Measurements from ENCODE around the gene OR13A1.
"Not testable (repeated sequence)": the region's sequence is repeated elsewhere in the genome, so short reads cannot be mapped to it uniquely, and the experiment has no call there.

Gene OR13A1

DNA sequence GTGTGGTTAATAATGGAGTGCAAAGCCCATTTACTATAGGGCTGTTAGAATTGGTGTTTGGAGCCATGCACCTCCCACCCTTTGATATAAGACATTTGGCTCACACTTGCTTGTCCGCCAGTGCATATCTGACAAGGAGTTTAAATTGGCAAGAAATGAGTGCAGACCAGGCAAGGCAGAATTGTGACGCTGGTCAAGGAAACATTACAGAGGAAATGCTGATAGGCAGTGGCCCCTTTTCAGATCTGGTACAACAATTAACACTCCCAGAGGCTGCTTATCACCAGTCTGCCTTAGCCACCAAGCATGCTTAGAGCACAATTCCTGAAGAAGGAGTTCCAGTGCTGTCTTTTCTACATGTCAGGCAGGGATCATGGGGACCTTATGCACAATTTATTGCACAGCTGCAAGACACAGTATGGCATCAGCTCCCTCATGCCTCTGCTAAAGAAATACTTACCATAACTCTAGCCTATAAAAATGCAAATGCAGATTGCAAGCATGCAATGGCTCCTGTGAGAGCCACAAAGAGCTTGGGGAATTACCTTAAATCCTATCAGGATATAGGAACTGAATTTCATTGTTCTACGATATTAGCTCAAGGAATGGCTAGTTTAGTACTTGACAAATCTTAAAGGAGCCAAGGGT, 35.2 kb downstream of the OR13A1 start:
- DNase-seq (ENCODE audit: low read depth in 3 of 3), result no peak

DNA sequence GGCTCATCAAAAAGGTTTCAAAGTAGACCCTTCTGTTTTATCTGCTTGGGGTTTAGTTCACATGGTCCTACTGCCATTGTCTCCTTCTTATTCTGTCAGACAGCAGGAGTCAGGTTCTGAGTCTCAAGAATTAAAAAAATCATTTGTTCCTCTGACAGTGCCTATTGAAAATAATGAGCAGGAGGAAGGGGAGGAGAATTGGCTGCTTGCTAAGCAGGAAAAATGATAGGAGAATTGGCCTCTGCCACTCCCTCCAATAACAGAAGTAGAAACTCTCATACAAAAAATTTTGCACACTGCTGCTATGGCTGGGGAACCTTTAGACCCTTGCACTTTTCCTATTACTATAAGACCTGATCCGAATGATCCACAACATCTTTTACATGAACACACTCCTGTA, 35.7 kb downstream of the OR13A1 start:
- no peak for DNase-seq (ENCODE audit: low read depth in 3 of 3)

- DNase-seq (ENCODE audit: low read depth in 3 of 3), result no peak
These were observed 36.4 kb downstream of the OR13A1 start for GRCh38 chr10:45278860-45279498.

DNA sequence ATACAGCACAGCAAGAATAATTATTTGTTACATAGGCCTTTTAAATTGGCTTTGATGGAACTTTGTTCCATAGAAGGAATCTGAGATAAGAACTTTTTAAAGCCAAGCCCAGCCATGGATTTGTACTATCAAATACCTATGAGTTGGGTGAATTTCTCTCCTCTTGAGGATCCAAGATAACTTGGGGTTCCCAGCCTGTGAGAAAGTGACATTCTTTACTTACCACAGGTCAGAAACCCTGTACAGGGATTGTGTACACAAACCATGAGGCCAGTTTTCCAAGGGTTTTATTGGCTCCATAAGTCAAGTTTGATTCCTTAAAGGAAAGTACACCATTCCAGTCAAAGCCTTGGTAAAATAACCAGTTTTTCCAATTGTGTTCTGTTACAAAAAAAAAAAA, 39.3 kb downstream of the OR13A1 start:
- DNase-seq (ENCODE audit: low read depth in 3 of 3), result not testable (repeated sequence)

DNA sequence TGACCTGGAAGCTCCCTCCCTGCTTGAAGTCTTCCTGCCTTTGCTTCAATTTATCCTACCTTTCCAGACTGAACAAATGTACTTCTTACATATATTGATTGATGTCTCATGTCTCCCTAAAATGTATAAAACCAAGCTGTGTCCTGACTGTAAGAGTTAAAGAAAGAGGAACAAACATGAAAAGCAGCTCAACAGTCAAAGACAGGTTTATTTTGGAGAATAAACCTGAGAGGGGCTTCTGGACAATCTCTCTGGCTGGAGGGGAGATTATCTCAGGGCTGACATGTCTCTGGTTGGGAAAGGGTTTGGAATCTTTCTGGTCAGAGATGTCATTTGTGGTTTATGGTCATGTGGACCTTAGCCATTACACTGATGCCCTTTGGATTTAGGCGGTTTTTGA, 41.0 kb downstream of the OR13A1 start:
- no peak for DNase-seq (ENCODE audit: low read depth in 3 of 3)

- not testable (repeated sequence) for DNase-seq (ENCODE audit: low read depth in 3 of 3)
These were observed 47.6 kb downstream of the OR13A1 start for GRCh38 chr10:45267777-45268176.

DNA sequence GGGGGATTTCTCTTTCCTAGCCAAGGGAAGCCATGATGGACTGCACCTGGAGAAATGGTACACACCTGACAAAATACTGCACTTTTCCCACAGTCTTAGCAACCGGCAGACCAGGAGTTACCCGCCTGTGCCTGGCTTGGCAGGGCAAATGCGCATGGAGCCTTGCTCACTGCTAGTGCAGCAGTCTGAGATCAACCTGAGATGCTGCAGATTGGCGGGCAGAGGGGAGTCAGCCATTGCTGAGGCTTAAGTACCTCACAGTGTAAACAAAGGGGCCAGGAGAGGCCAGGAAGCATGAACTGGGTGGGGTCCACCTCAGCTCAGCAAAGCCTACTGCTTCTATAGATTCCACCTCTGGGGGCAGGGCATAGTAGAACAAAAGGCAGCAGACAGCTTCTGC, 49.4 kb downstream of the OR13A1 start:
- DNase-seq (ENCODE audit: low read depth in 3 of 3), result no peak

GRCh38 chr10:45261946-45262345, 53.5 kb downstream of the OR13A1 start:
- no peak for DNase-seq (ENCODE audit: low read depth in 3 of 3)

- DNase-seq (ENCODE audit: low read depth in 3 of 3), result no peak
These were observed 54.1 kb downstream of the OR13A1 start for GRCh38 chr10:45261243-45261775.

- DNase-seq (ENCODE audit: low read depth in 3 of 3), result not testable (repeated sequence)
These were observed 54.8 kb downstream of the OR13A1 start for GRCh38 chr10:45260635-45261034.

- DNase-seq (ENCODE audit: low read depth in 3 of 3), result not testable (repeated sequence)
These were observed 55.5 kb downstream of the OR13A1 start for GRCh38 chr10:45259786-45260495.

GRCh38 chr10:45257600-45257999, 57.8 kb downstream of the OR13A1 start:
- DNase-seq (ENCODE audit: low read depth in 3 of 3), result no peak

DNA sequence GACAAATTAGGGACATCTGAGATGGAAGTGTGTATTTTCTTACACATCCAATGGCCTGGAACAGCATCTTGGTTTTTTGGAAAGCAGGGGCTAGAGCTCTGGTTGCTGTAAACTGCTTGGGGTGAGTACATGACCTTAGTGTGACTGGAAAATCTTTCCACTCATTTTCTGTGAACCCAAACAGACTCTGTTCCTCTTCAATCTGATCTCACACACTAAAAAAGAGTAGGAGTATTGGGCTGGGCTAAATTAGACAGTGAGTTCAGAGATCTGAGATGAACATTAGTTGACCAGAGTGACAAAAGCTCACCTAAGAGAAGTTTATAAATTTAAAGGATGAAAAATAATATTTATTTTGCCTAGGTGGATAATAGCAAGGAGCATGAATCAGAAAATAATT, 59.2 kb downstream of the OR13A1 start:
- DNase-seq (ENCODE audit: low read depth in 3 of 3), result no peak

- no peak for DNase-seq (ENCODE audit: low read depth in 3 of 3)
These were observed 59.7 kb downstream of the OR13A1 start for GRCh38 chr10:45255706-45256105.

GRCh38 chr10:45254892-45255291, 60.5 kb downstream of the OR13A1 start:
- no peak for DNase-seq (ENCODE audit: low read depth in 3 of 3)

DNA sequence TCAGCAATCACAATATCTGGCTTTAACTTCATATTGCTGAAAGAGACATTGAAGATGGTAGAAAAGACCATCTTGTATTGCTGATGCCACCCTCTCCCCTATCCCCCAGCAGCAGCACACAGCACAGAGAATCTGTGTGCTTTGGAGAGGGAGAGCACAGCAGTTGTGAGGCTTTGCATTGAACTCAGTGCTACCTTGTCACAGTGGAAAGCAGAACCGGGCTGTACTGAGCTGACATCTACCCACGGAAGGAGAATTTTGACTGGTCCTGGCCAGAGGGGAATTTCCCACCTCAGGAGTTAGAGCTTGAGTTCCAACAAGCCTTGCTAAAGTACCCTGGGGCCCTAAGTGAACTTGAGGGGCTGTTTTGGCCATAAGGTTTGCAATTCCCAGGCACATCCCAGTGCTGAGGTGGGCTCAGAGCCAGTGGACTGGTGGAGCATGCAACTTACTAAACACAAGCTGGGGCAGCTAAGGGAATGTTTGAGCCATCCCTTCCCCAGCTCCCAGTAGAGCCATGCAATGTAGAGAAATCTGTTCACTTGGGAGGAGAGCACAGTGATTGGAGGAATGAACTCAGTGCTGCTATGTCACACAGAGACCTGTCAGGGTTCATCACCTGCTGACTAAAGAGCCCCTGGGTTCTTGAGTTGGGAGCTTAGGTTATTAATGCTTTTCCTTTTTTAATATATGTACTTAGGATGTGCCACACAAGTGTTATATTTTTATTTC, 62.1 kb downstream of the OR13A1 start:
- DNase-seq (ENCODE audit: low read depth in 3 of 3), result no peak
